Subcutaneous abdominal adipose tissue (tissue), 5 donors: ENCODE data around the gene DBNL.
A peak's percentile ranks its signal among the peaks of the same experiment; 100 is the strongest.

Source experiments
- H3K27ac ChIP-seq: one replicate; pipeline ENCODE4 v1.7.0; 2013; ENCODE audit warnings: low read depth, mild to moderate bottlenecking, inconsistent platforms, low read length, moderate library complexity
- H3K27me3 ChIP-seq, 5 donors: one replicate each; pipeline ENCODE4 v1.7.0; 2013; ENCODE audit warnings: low read length in 5 of 5, inconsistent platforms in 1 of 5; ENCODE audit not compliant: control insufficient read depth in 5 of 5, insufficient read depth in 4 of 5
- H3K36me3 ChIP-seq, 5 donors: one replicate each; pipeline ENCODE4 v1.7.0; 2013; ENCODE audit warnings: low read length in 5 of 5; ENCODE audit not compliant: control insufficient read depth in 5 of 5, insufficient read depth in 5 of 5
- H3K4me1 ChIP-seq, 5 donors: one replicate each; pipeline ENCODE4 v1.7.0; 2013; ENCODE audit warnings: low read length in 5 of 5, mild to moderate bottlenecking in 3 of 5, moderate library complexity in 1 of 5; ENCODE audit not compliant: control insufficient read depth in 5 of 5, insufficient read depth in 5 of 5
- H3K4me3 ChIP-seq, 5 donors: one replicate each; pipeline ENCODE4 v1.7.0; 2013; ENCODE audit warnings: low read length in 5 of 5, low read depth in 1 of 5
- H3K9ac ChIP-seq, 5 donors: one replicate each; pipeline ENCODE4 v1.7.0; 2013; ENCODE audit warnings: low read length in 5 of 5, mild to moderate bottlenecking in 4 of 5, moderate library complexity in 3 of 5
- H3K9me3 ChIP-seq, 5 donors: one replicate each; pipeline ENCODE4 v1.7.0; 2013; ENCODE audit warnings: low read length in 5 of 5; ENCODE audit not compliant: control insufficient read depth in 5 of 5
- donor health status: healthy.
- donor health status: healthy.
- donor health status: healthy.
- donor health status: healthy.
- donor health status: healthy.

The DBNL gene

DNA sequence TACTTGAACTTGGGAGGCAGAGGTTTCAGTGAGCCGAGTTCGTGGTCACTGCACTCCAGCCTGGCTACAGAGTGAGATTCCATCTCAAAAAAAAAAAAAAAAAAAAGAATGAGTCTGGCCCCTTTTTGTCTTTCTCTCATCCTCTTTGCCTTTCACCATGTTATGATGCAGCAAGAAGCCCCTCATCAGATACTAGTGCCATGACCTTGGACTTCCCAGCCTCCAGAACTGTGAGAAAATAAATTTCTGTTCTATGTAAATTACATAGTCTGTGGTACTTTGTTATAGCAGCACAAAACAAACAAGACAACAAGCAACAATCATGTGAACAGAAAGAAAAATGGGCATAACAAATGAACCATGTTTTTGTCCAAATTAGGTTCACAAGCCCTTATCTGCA is 2.3 kb upstream of the DBNL start:
- no peak overlapping the region for H3K9ac ChIP-seq
- H3K4me3 ChIP-seq = no peak overlapping the region
- H3K4me1 ChIP-seq = peaks cover 11 to 48% (median 29%) of the 10 kb centered on the region in 5 donors
- H3K36me3 ChIP-seq = peaks cover 0 to 9% (median 6%) of the 10 kb centered on the region in 5 donors
- no peak overlapping the region for H3K27ac ChIP-seq
- H3K9me3 ChIP-seq = no peaks in the 10 kb centered on the region
- H3K27me3 ChIP-seq = no peaks in the 10 kb centered on the region

DNA sequence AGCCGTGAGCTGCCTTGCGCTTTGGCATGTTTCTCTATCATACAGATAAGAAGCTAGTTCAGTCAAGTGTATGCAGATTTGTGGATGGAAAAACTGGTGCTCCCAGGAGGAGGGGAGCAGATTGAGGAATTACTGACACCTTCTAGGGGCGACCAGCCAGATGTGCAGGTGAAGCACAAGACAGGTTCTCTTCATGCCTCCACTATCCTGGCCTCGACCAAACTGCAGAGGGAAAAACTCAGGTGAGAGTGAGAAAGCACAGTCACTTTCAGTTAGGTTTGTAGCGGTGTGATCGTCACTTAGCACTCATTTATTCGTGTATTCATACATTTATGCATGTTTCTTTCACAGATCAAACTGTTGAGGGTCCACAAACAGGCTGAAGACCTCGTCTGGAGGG is 600 bp upstream of the DBNL start:
- peaks cover 11 to 58% (median 36%) of the 10 kb centered on the region in 5 donors for H3K4me1 ChIP-seq

GRCh38 chr7:44045226-44046014 is 918 bp downstream of the DBNL start:
- peaks cover 0 to 23% (median 16%) of the 10 kb centered on the region in 5 donors for H3K36me3 ChIP-seq
- no peaks in the 10 kb centered on the region for H3K27me3 ChIP-seq
- H3K4me3 ChIP-seq = peak overlapping the region; percentile 70 to 97 (median 93)
- H3K9ac ChIP-seq = peak overlapping the region; percentile 63 to 94 (median 91)
- H3K4me1 ChIP-seq = peaks cover 11 to 58% (median 36%) of the 10 kb centered on the region in 5 donors
- peak overlapping the region; percentile 79 for H3K27ac ChIP-seq
- no peaks in the 10 kb centered on the region for H3K9me3 ChIP-seq

More for the DNA sequence above, 600 bp upstream of the DBNL start:
- Histone ChIP-seq H3K27ac (peak overlapping the region; percentile 79), H3K4me3 (peak overlapping the region; percentile 73 to 97 (median 93)), H3K36me3 (peaks cover 0 to 13% (median 6%) of the 10 kb centered on the region in 5 donors), H3K9me3 (no peaks in the 10 kb centered on the region), H3K9ac (peak overlapping the region; percentile 81 to 94 (median 91)), H3K27me3 (no peaks in the 10 kb centered on the region)

- no peaks in the 10 kb centered on the region for H3K27me3 ChIP-seq
- no peak overlapping the region for H3K4me3 ChIP-seq
- H3K9ac ChIP-seq = peak overlapping the region in 2 of 5 donors; percentile 23 to 94
- no peak overlapping the region for H3K27ac ChIP-seq
- H3K9me3 ChIP-seq = no peaks in the 10 kb centered on the region
- peaks cover 11 to 57% (median 42%) of the 10 kb centered on the region in 5 donors for H3K4me1 ChIP-seq
- H3K36me3 ChIP-seq = peaks cover 0 to 33% (median 27%) of the 10 kb centered on the region in 5 donors
Measured at GRCh38 chr7:44046321-44047061, 2.0 kb downstream of the DBNL start.

DNA sequence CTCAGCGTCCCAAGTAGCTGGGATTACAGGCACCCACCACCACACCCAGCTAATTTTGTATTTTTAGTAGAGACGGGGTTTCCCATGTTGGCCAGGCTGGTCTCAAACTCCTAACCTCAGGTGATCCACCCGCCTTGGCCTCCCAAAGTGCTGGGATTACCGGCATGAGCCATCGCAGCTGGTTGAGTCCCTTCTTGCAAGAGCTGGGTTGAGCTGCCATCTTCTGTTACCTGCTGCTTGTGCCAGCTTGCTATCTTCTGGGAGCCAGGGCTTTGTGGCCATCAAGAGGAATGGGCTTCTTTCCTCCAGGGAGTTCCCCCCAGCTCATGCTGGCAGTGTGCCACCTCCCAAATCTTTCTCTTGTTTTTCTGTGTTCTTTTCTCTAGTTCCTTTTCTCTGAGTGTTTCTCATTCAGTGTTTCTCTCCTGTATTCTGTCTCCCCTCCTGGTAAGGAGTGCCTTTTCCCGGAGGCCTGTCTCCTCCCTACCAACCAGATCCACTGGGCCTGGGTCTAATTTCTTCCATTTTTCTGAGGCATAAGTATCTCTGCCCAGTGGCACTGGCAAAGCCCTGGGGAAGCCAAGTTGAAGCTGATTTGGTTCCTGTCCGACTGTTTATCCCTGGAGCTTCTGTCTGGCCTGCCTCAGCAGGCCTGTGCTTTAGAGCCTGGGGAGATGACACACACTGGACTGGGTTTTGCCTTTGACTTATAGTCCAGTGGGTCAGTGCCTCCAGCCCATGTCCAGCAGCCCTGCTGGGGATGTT is 3.7 kb downstream of the DBNL start:
- Histone ChIP-seq H3K27me3 (no peaks in the 10 kb centered on the region), H3K9me3 (no peaks in the 10 kb centered on the region), H3K4me1 (peaks cover 11 to 63% (median 48%) of the 10 kb centered on the region in 5 donors), H3K27ac (peak overlapping the region; percentile 7), H3K36me3 (peaks cover 3 to 49% (median 41%) of the 10 kb centered on the region in 5 donors), H3K9ac (peak overlapping the region in 2 of 5 donors; percentile 21 to 29), H3K4me3 (no peak overlapping the region)

DNA sequence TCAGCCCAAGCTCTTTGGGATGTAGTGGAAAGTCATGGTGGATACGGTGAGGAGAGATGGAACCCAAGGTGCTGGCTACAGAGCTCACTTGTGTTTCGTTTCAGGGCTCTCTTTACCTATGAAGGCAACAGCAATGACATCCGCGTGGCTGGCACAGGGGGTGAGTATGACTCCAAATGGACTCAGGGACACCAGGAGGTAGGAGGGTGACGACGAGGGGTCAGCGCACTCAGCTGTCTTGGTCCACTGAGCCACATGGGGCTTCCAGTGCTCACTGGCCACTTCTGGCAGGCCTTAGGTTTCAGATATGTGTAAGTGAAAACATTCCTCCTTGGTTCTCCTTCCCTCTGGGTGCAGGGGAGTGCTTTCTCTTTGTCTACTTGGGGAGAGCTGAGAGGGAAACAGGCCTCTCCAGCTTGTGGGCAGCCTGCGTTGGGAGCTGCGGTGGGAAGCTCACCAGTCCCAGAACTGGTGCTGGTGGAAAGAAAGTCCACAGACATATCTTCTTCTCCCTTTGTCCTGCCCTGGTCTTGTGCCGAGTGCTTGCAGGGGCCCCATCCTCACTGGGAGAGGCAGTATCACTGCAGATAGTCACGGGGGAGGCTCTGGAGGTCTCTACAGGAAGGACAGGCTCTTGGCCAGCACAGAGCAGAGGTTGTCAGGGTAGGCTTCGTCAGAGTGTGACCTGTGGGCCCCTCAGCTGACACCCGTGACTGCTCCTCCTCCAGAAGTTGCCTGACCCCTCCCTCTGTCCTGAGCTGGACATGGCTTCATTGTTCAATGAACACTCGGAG is 5.8 kb downstream of the DBNL start:
- Histone ChIP-seq H3K4me1 (peaks cover 5 to 48% (median 37%) of the 10 kb centered on the region in 5 donors), H3K36me3 (peaks cover 6 to 68% (median 49%) of the 10 kb centered on the region in 5 donors), H3K27ac (no peak overlapping the region), H3K9ac (no peak overlapping the region), H3K27me3 (no peaks in the 10 kb centered on the region), H3K9me3 (no peaks in the 10 kb centered on the region), H3K4me3 (no peak overlapping the region)

DNA sequence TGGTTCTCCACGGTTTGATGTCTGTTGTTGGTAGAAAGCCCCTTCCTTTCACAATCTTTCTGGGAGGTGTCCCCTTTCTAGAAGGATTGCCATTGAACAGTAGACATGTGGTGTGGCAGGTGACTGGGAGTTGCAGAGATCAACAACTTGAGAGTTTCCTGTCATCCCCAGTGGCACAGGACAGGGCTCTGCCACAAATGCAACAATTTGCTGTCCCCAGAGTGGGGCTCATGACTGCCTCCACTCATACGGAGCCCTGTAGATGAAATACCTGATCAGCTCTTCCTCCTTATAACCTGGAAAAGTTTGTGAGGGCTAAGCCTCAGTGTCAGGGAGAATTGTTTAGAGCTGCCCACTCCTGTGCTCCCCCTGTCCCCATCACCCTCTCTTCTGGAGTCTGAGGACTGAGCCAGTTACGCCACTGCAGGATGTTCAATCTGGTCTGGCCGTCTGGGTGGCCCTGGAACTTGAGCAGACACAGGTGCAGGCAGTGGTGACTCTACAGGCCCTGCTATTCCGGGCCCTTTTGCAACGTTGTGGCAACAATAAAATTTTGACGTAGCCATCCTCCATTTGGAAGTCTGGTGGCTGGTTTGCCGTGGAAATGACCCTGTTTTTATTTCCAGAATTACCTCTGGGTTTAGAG is 6.5 kb downstream of the DBNL start:
- H3K9ac ChIP-seq = peak overlapping the region in 3 of 5 donors; percentile 1 to 23 (median 10)
- peaks cover 9 to 71% (median 54%) of the 10 kb centered on the region in 5 donors for H3K36me3 ChIP-seq
- H3K4me3 ChIP-seq = no peak overlapping the region
- H3K4me1 ChIP-seq = peaks cover 0 to 40% (median 30%) of the 10 kb centered on the region in 5 donors
- no peak overlapping the region for H3K27ac ChIP-seq
- H3K9me3 ChIP-seq = no peaks in the 10 kb centered on the region
- H3K27me3 ChIP-seq = no peaks in the 10 kb centered on the region

GRCh38 chr7:44051611-44052220 is 7.2 kb downstream of the DBNL start:
- H3K4me1 ChIP-seq = peaks cover 0 to 34% (median 23%) of the 10 kb centered on the region in 5 donors

More at GRCh38 chr7:44051611-44052220, 7.2 kb downstream of the DBNL start:
- H3K4me3 ChIP-seq = no peak overlapping the region
- H3K9me3 ChIP-seq = no peaks in the 10 kb centered on the region
- H3K27ac ChIP-seq = no peak overlapping the region
- peak overlapping the region in 1 of 5 donors; percentile 23 for H3K9ac ChIP-seq
- no peaks in the 10 kb centered on the region for H3K27me3 ChIP-seq
- H3K36me3 ChIP-seq = peaks cover 12 to 73% (median 55%) of the 10 kb centered on the region in 5 donors
